HG03064 (cell line): ENCODE data around the gene SAMD4A.

Experiments used
- ATAC-seq: cut with Tn5 transposase; IDR thresholded peaks from one replicate; pipeline ENCODE4 v1.9.1; 2021; ENCODE audit warnings: low read depth; ENCODE audit not compliant: unreplicated experiment

Gene SAMD4A

DNA sequence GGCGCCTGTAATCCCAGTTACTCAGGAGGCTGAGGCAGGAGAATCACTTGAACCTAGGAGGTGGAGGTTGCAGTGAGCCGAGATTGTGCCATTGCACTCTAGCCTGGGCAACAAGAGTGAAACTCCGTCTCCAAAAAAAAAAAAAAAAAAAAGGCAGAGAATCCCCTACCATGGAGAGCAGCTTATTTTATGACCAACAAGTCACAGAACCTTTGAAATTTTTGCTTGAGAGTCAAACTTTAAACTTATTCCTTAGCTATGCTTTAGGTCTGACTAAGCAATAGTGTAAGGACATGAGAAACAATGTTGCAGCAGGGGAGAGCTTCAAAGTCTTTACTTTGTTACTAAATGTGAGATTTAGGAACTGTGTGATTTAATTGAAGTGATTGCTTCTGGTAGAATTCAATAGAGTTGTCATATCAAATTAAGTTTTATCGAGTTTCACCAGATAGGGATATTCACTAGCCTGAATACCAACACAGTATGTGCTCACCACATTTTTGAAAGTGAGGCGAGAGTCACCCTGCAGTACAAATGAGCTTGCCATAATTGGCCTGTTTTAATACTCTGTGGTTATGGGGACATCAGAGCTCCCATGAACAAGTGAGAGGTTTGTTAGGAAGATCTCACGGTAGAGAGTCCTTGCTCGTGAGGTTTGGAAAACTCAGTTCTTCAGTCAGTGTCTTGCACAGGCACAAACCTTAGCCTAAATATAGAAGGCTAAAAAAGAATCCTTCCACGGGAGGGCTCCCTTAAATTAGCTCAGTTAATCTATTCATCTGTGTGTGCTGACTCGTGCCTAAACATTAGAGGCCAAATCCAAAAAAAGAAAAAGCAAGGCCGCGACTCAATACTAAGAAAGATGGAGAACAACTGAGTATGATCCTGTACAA is 108.6 kb downstream of the SAMD4A start:
- ATAC-seq = no peak

GRCh38 chr14:54676812-54677708 is 110.1 kb downstream of the SAMD4A start:
- ATAC-seq = no peak

DNA sequence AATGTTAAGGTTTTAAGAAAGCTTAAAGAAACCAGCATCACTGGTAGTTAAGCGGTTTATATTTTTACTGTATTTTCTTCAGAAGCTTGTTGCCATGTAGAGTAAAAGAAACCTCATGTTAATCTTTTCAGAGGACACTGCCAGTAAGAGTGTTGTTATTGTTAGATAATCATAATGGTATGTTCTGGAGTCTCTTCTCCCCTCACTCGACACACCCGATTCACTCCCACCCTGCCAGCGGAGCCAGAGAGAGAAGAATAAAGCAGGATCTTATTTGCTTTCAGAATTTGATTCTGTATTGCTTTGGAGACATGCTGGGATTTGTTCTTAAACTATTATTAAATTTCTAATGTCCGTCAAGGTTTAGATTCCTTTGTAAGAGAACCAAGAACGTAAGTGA is 113.7 kb downstream of the SAMD4A start:
- no peak for ATAC-seq

DNA sequence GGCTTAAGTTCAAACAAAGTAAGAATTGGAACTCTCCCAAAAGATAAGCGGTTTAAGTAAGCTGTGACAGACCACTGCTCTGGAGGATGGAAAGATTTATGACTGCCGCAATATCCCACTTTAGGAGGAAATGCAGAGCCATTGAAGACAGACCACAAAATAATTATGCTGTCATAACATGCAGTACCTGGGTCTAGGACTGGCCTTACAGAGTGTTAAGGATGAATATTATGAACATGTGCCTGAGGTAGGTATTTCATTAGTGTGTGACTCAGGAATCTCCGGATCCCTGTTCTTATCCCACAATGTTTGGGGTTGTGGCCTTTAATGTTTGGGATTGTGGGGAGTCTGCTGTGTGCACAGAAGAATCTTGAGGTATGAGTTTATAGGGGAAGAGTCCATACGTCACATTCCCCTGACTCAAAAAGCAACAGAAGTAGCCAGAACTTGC is 114.9 kb downstream of the SAMD4A start:
- ATAC-seq = no peak

DNA sequence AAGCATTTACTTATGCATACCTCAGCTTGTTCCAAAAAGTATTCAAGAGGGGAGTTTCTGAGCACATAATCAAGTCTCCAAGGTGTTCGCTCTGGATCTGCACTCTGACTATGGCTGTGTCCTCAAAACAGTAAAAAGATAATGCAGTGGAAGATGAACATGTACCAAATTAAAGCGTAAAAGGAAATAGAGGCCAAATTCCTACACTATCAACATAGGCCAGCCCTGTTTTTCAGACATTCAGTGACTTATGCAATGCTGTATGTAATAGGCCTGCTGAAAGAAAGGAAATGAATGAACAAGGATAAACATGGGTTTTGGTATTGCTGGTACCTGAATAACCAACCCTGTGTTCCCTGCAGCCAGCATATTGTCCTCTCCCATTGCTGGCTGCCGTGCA is 115.7 kb downstream of the SAMD4A start:
- no peak for ATAC-seq

DNA sequence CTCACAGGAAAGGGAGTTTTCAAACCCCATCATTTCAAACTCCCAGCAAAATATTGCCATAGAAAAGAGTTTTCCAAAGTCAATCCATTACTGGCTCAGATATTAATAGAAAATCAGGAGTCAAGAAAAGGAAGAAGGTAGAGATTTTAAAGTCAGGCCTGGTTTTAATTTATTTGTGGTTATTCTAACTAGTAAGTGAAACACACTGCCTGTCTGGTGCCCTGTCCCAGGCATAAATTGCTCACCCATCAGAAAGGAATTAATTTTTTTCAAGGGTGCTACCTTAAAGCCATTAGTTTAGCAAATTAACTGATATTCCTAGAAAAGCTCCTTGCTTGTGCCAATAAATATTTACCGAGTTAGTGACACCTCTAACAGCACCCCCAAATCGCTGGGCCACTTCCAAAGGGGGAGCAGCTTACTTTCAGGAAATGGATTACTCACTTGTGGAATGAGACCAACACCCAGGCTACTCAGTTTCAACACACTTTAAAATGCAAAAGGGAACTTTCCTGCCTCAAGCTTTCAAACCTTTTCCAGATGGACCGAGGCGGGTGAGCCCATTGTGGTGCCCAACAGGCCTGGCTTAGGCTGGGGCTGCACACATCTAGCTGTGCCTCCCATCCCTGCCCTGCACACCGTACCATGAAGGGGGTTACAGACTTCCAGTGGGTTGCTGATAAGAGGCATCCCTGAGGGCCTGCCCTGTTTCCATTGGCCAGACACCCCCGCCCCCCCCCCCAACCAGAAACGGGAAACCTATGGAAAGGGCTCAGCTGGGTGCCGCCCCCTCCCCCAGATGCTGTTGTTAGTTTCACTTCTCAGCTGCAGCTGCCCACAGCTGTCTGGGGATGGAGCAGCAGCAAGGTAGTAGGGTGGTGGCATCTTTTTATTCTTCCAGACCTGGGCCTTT is 117.2 kb downstream of the SAMD4A start:
- ATAC-seq = no peak

DNA sequence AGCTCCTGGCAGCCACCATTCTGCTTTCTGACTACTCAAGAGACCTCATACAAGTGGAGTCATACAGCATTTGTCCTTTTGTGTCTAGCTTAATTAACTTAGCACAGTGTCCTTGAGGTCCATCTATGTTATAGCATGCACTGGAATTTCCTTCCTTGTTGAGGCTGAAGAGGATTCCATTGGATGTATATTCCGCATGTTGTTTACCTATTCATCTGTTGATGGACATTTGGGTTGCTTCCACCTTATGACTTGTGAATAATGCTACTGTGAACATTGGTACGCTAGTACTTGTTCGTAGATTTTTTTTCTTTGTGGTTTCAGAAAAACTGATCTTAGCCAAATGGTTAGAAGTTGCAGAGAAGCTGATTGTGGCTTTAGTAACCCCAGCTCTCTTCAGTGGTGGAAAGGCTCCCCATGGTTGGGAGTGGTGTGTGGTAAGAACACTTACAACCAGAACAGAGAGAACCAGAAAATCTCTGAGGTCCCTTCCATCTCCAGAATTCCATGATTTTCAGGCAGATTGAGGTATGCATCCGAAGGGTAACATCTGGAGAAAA is 118.4 kb downstream of the SAMD4A start:
- no peak for ATAC-seq

DNA sequence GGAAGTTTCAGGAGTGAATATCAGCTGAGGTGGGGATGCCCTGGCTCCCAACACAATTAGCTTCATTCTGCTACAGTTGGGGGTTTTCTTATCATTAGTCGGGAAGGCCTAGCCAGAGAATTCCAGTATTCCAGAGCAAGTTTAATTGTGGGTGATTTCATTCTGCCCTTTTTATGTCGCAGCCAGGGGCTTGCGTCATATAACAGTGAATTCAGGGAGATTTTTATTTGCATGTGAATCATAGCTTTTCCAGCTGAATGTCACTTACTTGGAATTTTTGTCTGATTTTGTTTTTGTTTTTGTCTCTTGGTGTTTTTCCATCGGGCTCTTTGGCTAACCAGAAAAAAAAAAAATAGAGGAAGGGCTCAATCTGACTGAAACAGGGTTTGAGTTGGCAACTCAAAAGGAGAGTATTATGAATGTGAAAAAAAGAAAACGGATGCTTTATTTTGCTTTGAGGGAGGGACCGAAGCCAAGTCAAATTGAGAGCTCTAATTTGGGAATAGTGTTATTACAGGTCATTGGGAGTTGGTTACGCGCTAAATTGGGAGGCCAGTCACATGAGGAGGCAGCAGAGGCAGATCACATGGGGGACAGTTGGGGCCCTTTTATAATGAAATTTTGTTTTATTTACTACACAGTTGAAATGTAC is 119.4 kb downstream of the SAMD4A start:
- no peak for ATAC-seq

GRCh38 chr14:54686871-54687749 is 120.2 kb downstream of the SAMD4A start:
- ATAC-seq = no peak

DNA sequence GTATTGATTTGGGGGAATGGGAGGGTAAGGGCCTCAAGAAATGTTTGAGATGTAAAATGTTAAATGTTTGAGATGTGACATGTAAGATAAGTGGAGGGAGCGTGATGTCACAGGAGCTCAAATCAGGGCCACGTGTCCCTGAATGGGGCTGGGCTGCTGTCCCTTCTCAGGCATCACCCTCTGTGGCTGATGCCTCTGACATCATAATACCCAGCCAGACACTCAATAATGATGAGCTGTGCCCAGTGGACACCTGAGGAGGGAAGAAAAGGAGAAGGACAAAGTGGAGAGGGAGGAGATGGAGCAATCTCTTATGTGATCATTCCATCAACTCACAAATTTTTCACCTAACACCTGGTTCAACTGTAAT is 120.8 kb downstream of the SAMD4A start:
- ATAC-seq = no peak

DNA sequence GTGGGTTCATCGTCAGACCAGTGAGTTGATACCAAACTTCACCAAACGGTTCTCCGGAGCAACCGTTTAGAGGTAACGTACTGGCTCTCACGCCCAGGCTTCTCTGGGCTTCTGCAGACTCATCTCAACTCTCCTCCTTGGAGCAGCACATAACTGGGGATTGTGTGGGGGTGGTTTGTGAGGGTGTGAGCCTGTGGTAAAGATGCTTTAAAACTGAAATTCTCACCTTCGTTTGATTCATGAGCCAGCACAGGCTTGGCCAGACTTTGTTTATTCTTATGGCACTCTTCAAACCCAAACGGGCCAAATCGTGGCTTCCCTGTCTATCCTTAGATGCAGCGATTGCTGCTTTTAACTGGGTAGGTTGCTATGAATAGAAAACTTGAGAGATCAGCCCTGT is 121.3 kb downstream of the SAMD4A start:
- ATAC-seq = peak; percentile 60

DNA sequence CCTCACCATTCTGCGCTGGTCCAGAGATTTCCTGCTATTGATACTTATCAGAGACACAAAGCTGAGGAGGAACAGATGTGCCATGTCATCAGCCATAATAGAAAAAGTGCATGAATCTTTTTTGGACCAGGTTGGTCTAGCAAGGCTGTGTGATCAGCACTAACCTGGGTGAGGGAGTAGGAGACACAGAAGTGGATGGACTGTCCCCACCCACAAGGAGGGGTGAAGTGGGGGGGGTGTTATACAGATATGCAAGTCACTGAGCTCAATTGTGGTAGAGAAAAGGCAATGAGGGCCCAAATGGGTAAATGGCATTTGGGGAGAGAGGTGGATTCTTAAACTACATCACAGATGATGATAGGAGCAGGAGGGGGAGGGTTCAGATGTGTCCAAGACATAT is 123.0 kb downstream of the SAMD4A start:
- no peak for ATAC-seq

DNA sequence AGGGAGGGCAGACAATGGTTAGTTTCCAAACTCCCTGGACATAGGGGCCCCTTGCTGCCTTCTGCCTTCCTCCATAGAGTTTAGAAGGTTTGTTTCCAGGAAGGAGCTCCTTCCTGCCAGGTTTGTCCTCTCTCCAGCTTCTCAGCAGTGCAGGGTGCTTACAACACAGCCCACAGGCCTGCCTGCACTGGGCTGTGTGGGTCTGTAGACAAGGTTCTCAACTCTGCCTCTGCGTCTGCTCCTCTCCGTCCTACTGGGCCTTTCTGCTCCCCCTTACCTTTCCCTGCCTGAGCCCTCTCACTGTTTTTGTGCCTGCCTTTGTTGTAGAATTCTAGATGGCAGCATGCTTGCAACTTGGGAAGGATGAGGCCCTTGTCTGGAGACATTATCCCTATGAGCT is 124.0 kb downstream of the SAMD4A start:
- no peak for ATAC-seq

GRCh38 chr14:54691525-54692283 is 124.8 kb downstream of the SAMD4A start:
- ATAC-seq = no peak

GRCh38 chr14:54692284-54692772 is 125.4 kb downstream of the SAMD4A start:
- ATAC-seq = no peak

DNA sequence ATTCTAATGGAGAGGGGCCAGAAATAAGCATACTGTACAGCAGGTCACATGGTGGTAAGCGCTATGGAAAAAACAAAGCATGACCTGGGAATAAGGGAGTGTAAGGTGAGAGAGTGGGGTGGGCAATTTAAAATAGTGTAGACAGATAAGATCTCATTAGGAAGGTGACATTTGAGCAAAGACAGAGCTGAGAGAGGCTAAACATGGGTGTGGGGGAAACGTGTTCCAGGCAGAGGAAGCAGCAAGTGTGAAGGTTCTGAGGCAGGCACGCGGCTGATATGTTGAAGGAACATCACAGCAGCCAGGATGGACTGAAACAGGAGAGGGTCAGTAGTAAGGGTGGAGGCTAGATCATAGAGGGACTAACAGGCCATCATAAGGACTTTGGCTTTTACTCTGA is 126.8 kb downstream of the SAMD4A start:
- ATAC-seq = no peak

DNA sequence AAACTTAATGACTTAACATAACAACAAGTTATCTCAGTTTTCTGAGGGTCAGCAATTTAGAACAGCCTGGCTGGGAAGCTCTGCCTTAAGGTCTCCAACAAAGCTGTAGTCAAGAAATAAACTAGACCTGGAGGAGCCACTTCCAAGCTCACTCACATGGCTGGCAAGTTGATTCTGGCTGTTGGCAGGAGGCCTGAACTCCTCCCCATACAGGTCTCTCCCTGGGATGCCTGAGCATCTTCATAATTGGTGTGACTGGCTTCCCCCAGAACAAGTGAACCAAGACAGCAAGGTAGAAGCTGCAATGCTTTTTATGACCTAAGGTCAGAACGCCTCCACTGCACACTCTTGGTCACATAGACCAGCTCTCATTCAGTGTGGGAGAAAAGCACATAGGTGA is 128.3 kb downstream of the SAMD4A start:
- ATAC-seq = no peak

GRCh38 chr14:54697001-54697400 is 130.1 kb downstream of the SAMD4A start:
- no peak for ATAC-seq
